ENCODE data around the gene ANKS1A. TPM values are rescaled to one million over a fixed set of nuclear protein-coding genes. Genes with fewer than 3 reads are reported as not detected.

The ANKS1A gene
- polyA plus RNA-seq, 4 donors: 37.4 to 49.0 (median 44.5) TPM

DNA sequence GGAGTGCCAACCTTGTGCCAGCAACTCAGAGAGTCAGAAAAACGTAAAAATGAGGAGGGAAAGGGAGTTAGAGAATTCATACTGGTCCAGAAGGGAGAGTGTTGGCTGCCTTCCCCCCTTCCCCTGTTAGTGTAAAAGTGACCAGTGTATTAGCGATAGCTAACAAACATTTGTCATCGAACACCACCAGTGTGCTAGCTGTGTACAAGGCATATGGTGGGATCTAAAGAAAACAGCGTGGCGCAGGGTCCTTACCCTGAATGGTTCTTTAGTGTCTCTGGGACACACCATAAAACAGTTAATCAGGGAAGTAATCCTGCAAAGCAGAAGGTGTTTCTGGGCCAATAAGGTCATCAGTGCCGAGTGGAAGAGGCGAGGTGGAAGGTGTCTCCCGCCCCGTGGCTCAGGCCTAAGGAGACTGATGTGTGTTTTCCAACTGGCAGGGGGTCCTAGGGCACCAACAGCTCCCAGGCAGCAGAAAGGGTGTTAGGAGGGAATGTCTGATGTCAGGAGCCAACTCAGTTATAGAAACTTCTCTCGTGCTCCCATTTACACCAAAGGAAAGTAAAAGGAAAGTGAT, 160.2 kb downstream of the ANKS1A start:
- no peak for DNase-seq (ENCODE audit: low read depth in 4 of 4, low spot score in 3 of 4)

DNA sequence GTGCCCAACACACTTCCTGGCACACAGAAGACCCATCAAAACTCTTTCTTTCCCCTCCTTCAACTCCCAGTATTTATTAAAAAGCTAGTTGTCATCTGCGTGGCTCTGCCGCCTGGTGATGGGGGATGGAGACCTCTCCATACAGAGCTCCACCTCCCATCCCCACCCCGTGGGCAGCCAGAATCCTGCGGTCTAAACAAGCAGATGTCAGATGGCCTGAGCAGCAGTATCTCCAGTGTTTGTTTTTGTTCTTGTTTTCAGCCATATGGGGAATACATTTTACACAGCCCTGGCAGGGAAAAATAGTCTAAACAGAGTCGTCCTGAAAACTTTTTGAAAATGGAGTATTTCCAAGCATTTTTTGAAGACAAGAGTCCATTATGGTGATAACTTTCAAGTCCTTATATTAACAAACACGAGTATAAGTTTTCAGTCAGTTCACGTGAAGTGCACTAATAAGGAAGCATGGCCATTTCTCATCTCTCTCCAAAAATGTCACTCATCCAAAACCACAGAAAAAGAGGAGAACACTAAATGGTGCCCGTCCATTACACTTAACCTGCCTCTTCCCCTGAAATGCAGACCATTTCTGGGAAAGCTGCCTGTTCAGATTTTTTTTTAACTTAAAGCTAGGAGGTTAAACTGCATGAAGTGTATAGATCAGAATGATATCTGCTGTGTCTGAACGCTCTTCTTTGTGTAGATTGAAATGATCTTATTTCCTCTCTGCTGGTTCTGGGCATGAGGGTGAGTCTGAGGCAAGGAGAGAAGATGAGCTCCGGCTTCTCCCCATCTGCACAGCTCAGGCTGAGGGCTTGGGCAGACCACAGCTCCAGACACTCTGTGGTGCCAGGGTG, 161.1 kb downstream of the ANKS1A start:
- DNase-seq (ENCODE audit: low read depth in 4 of 4, low spot score in 3 of 4): no peak

DNA sequence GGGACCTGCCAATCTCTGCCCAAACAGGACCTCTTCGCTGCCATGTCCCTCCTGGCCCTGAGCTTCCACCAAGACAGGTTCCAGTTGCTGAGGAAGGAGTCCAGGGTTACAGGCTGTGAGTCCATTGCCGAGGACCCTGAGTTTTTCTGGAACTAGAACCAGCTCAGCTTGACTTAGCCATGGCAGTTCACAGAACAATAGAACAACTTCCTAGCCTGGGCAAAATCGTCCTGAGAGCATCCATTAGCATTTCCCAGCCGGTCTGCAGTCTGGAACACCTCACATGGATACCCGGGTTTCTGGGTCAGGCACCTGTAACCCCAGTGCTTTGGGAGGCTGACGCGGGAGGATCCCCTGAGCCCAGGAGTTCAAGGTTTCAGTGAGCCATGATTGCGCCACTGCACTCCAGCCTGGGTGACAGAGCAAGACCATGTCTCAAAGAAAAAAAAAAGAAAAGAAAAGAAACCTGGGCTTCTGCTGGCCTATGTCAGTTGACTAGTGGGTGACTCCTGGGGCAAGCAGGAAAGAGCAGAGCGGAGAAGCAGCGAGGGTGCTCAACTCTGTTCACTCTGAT, 161.8 kb downstream of the ANKS1A start:
- no peak for DNase-seq (ENCODE audit: low read depth in 4 of 4, low spot score in 3 of 4)

DNA sequence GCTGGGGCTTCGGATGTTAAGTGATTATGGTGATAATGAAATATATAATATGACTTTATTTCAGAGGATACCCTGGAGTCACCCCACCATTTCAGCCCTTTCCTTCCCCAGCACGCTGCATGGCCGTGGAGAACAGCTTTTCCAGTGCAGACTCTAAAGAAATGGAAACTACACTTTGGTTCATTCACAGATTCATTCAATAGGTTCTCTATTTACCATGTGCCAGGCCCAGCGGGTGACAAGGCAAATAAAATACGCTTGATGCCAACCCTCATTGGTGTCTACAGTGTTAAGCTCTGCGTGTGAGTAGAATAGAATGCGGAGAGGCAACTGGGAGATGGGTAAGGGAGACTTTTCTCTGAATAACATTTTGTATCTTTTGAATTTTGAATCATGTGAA, 162.3 kb downstream of the ANKS1A start:
- no peak for DNase-seq (ENCODE audit: low read depth in 4 of 4, low spot score in 3 of 4)

DNA sequence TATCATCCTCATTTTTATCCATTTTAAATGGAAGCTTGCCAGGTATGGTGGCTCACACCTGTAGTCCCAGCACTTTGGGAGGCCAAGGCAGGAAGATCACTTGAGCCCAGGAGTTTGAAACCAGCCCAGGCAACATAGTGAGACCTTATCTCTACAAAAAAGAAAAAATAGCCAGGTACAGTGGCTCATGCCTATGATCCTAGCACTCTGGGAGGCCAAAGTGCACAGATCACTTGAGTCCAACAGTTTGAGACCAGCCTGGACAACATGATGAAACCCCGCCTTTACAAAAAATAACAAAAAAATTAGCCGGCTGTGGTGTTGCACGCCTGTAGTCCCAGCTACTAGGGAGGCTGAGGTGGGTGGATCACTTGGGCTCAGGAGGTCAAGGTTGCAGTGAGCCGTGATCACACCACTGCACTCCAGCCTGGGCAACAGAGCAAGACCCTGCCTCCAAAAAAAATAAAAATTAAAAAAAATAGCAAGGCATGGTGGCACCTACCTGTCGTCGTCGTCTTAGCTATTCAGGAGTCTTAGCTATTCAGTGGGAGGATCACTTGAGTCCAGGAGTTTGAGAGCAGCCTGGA, 163.0 kb downstream of the ANKS1A start:
- DNase-seq (ENCODE audit: low read depth in 4 of 4, low spot score in 3 of 4): no peak

DNA sequence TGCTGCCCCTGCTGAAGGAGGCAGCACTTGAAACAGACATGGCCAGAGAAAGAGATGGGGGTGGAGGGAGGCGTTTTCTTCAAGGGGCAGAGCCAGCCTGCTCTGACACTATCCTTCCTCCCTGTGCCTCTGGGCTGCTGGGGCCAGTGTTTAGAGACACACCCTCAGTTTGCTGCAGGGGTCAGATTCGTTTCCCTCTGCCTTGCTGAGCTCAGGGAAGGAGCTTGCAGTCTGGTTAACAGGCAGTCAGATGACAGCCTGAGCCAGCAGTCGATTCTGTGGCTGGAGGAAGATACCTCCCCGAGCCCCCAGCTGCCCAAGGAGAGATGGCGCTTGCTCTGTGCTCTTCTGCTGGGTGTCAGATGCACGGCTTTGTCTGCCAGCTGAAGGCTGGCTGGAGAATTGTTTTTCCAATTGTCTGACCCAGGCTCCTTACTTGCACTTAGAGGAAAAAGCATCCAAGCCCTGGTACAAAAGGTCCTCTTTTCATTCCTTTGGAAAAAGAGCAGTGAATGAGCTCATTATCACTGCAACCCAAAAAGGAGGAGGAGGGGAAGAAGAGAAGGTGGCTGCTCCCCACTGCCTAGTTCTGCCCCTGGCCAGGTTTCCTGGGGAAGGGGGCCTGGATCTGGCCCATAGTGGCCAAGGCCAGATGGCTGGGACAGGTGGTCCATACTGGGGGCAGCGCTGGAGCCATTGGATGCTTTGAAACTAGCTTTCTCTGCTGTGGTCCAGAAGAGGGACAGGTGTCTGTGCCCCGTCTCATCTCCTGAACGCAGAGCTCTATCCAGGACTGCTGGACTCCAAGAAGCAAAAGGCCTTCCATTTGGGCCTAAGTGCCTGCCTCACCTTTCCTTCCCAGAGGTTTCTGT, 163.9 kb downstream of the ANKS1A start:
- no peak for DNase-seq (ENCODE audit: low read depth in 4 of 4, low spot score in 3 of 4)

DNA sequence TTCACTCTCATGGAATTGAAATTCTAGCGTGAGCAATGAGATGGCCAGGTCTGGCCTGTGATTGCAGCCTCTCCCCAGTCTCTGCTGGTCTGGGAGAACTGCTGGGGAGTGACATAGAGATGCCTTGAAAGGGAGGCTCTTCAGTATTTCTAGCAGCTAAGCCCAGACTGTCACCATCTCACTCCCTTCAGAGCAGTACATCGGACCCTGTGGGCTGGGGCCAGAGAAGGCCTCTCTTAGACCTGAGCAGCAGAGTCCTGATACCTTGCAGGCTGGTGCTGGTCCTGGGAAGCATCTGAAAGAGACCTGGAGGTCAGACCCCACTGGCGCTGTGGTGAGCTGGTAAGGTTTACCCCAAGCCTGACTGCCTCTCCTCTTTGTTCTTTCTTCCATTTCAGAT, 164.6 kb downstream of the ANKS1A start:
- no peak for DNase-seq (ENCODE audit: low read depth in 4 of 4, low spot score in 3 of 4)

DNA sequence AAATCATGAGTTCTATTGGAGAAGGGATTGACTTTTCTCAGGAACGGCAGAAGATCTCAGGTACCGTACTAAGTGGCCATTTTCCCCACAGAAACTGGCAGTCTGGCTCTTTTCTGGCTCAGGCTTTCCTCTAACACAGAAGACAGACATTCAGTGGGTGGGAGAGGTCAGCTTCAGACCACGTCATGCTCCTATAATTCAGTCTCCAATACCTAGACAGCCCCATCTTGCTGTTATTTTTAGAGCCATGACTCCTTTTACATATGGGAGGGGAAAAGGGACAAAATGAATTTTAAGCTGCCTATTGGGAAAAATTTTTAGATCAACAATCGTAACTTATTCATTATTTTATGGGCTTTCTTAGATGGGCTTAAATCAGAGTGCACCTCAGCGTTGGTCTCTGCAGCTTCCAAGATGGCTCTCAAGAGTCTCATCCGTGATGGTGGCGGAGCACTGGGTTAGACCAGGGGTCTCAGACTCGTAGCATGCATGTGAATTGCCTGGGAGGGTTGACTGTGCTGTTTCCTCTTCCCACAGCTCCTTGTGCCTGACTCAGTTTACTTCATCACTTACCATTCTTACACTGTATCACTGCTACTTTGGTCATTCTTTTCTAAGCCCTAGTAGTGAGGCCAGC, 165.2 kb downstream of the ANKS1A start:
- DNase-seq (ENCODE audit: low read depth in 4 of 4, low spot score in 3 of 4): no peak

DNA sequence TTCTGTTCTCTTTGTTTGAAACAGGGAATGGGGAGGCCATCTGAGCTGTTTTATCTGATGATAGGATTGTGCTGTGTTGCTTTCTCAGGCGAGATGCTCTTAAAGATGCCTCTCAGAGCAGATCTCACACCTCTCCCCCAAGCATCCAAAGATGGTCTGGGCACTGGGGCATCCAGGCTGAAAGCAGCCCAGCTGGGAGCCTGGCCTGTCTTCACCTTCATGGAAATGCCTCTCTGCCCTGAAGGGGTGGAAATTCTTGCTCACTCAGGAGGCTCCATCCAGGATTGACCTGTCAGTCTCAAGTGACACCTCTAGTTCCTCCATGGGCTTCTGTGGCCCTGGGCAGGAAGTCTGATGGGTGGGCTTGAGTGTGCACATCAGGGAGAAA, 165.7 kb downstream of the ANKS1A start:
- no peak for DNase-seq (ENCODE audit: low read depth in 4 of 4, low spot score in 3 of 4)

DNA sequence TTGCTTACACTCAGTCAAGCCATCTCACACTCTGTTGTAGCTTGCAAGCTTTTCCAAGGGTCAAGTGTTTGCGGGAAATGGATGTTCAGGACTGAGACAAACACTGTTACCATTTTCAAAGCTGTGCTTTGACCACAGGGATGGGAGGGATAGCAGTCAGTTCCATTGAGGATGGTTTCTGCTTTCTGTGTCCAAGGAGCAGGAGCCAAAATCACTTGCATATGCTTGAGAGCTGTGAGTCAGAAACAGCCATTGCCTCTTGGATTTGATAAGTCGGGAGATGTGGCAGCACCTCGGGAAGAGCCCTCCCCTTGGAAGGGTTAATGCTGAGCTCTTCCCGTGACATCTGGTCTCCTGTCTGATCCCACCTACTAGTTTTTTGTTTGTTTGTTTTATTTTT, 166.8 kb downstream of the ANKS1A start:
- no peak for DNase-seq (ENCODE audit: low read depth in 4 of 4, low spot score in 3 of 4)

DNA sequence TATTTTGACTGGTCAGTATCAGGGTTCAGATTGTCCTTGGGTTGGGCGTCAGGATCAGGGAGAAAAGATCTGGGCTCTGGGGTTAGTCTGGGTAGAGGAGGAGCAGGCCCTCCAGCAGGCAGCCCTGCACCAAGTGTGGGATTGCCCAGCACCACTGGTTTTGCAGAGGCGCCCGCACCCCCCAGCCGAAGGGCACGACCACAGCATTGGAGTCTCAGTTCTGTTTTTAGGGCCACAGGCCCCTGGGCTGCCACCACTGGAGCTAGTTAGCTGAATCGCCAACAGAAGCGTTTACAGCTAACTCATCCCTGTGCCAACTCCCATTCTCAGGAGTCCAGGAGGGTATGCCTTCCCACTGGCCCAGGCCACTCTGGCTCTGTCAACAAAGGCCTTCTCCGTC, 167.9 kb downstream of the ANKS1A start:
- DNase-seq (ENCODE audit: low read depth in 4 of 4, low spot score in 3 of 4): no peak

DNA sequence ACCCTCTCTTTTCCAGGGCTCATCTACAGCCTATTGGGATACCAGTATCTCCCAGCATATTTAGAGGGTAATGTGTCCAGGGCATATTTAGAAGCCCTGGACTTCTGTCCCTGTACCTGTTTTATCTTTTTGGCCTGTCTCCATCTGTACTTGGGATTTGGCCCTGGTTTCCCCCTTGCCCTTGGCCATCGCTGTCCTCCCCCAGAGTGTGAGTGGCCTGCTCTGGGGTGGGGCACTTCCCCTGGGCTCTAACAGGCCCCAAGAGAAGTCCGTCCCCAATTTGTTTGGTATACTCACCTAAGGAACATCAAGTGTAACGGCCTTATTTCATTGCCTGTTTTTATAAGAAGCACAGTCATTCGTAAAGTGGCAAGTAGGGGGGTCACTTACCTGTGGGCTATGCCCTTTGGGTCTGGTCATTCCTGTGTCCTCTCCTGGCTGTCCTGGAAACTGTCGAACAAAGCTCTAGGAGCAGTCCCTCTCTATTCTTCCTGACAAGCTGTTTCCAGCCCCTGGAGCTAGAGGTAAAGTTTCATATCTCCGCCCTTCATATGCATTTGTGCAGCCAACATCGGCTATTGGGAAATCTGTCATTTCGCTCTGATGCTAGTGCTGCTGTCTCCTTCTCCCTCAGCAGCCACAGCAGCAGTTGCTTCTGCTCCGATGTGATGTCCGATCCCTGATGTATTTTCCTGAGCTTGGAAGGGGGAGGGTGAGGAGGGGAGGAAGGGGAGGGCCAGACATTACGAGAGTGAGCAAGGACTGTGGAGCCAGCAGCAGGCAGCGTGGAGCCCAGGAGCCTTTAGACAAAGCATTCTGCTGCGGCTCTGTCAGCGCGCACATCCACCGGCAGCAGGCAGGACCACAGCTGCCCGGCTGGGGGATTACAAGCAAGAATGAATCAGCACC, 168.6 kb downstream of the ANKS1A start:
- no peak for DNase-seq (ENCODE audit: low read depth in 4 of 4, low spot score in 3 of 4)

DNA sequence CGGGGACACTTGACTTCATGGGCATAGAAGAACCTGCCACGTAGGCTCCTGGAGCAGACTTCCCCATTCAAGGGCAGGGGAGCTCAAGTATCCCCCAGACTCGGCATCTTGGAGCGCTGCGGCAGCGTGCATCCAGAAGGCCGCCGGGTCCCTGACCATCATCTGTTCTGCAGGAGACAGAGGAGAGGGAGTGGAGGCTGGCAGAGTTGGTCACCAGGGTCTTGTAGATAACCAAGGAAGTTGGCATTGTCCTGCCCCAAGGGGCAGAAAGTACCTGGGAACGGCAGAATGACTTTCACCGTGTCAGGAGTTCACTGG, 169.3 kb downstream of the ANKS1A start:
- DNase-seq (ENCODE audit: low read depth in 4 of 4, low spot score in 3 of 4): no peak

DNA sequence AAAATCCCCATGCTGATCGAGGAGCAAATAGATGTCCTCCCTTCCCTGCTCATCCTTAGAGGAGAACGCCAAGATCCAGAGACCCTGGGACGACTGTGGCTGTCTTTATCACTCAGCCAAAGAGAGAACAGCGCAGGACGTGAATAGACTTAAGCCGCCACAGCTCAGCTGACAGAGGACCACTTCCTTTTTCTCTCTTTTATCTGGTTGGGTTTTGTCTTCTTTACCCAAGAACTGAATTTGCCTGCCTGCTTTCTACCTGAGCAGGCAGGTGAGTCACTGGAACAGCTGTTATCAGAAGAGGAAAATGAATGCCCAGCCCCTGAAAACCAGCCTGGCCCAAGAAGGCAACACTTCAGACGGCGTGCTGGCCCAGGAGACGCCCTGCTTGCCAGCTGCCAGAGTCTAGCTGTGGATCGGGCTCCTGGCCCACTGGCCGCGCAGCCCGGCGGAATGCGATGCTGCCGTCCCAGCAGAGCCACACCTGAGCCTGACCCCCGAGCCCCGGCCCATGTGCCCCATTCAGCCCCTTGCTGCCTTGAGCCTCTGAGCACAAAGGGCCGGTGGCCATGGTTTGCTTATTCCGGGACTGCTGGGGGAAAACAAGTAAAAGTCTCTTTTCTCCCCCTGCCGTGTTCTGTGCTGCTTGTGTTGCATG, 169.9 kb downstream of the ANKS1A start:
- no peak for DNase-seq (ENCODE audit: low read depth in 4 of 4, low spot score in 3 of 4)

DNA sequence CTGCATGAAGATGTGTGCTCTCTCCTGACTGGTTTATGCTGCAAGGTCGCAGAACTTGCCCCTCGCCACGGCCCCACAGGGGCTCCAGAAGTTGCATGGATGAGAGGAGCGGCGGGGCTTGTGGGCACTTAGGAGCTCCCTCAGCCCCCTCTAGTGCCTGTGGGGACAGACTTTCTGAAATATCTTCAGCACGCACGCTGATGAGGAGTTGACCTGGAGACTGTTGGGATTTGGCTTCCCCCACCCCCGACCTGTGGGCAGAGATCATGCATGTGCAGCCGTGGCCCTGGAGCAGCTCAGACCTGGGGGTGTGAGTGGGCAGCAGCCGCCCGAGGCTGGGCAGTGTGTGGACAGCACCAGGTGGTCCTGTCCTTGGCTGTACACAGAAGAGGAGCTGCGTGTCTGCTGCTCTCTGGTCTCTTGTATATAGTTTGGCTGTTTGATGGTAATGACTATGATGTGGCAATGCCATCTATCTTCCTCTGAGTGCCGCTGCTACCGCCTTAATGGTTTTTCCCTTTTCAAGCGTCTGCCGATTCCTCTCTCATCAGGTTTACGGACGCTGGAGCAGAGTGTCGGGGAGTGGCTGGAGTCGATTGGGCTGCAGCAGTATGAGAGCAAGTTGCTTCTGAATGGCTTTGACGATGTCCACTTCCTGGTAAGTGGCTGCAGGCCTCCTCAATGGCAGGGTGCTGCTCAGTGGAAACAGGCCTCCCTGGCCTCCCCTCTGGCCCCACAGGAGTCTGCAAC, 170.7 kb downstream of the ANKS1A start:
- DNase-seq (ENCODE audit: low read depth in 4 of 4, low spot score in 3 of 4): no peak

DNA sequence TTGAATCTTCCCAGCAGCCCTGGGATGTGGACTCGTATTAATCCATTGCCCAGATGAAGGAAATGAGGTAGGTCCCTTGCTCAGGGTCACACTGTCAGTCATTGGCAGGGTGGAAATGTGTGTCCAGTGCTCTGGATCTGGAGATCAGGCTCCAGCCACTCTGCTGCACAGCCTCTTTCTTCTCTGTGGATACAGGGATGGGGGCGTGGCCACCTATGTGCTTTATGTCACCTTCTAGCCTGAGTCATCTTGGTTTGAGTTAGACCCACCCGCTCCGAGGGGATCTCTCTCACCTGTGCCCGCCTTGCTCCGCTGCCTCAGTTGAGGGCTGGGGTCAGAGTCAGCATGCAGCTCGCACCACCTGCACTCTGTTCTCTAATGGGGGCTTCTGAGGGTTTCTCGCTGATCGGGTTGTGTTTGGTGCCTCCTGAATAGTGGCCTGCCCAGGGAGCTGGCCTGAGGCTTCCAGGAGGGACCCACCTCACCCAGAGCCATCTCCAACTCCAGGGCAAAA, 172.1 kb downstream of the ANKS1A start:
- DNase-seq (ENCODE audit: low read depth in 4 of 4, low spot score in 3 of 4): no peak

DNA sequence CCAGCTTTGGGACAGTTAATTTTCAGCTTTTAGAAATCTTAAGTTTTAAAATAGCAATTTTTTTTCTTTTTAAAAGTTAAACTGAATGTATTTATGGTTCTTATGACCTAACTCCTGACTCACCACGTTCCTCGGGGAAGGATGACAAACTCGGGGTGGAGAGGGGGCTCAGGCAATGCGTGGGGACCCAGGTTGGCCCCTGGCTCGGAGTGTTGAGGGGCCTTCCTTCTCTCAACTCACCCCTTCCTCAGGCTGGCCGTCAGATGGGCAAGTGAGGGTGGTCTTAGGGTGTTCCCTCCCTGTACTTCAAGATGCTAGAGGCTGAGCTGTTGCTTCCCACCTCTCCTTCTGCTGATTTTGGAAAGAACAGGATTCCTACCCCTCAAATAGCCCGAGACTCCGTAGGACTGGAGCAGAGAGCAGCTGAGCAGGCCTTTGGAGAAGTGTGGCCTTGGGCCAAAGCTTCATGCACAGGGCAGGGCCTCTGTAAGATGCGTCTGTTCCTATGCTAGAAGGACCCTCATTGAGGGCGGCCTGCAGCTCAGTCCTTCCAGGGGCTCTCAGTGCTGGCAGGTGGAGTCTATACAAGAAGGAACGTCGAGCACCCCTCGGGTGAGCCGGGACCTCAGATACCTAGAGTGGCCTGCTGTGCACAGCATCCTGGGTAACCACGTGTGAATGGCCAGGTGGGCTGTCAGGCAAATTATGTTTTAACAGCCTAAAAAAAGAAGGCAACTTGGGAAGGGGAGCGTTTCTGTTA, 172.8 kb downstream of the ANKS1A start:
- DNase-seq (ENCODE audit: low read depth in 4 of 4, low spot score in 3 of 4): no peak
